Measurements from ENCODE around the gene CPAMD8.
"Not testable (repeated sequence)": the region's sequence is repeated elsewhere in the genome, so short reads cannot be mapped to it uniquely, and the experiment has no call there.

The CPAMD8 gene

GRCh38 chr19:16946951-16947940, 79.4 kb downstream of the CPAMD8 start:
- no peak for DNase-seq (ENCODE audit: low read depth in 2 of 2)

DNA sequence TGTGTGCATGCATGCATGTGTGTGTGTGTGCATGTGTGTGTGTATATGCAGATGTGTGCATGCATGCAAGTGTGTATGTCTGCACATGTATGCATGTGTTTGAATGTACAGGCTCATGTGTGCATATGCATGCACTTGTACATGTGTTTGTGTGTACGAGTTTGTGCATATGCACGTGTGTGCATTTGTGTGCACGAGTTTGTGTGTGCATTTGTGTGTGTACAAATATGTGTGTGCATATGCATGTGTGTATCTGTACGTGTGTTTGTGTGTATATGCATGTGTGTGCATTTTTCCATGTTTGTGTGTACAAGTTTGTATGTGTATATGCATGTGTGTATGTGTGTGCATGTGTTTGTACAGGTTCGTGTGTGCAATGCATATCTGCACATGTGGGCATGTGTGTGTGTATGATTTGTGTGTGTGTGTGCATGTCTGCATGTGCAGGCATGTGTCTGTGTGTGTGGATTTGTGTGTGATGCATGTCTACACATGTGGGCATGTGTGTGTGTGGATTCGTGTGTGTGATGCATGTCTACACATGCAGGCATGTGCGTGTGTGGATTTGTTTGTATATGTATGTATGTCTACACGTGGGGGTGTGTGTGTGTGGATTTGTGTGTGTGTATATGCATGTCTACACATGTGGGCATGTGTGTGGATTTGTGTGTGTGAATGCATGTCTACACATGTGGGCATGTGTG, 80.7 kb downstream of the CPAMD8 start:
- DNase-seq (ENCODE audit: low read depth in 2 of 2), result no peak

- DNase-seq (ENCODE audit: low read depth in 2 of 2), result no peak
Observed at GRCh38 chr19:16945364-16945714, 81.3 kb downstream of the CPAMD8 start.

GRCh38 chr19:16944626-16945363, 81.8 kb downstream of the CPAMD8 start:
- DNase-seq (ENCODE audit: low read depth in 2 of 2), result no peak

- DNase-seq (ENCODE audit: low read depth in 2 of 2), result no peak
Observed at GRCh38 chr19:16943942-16944625, 82.5 kb downstream of the CPAMD8 start.

DNA sequence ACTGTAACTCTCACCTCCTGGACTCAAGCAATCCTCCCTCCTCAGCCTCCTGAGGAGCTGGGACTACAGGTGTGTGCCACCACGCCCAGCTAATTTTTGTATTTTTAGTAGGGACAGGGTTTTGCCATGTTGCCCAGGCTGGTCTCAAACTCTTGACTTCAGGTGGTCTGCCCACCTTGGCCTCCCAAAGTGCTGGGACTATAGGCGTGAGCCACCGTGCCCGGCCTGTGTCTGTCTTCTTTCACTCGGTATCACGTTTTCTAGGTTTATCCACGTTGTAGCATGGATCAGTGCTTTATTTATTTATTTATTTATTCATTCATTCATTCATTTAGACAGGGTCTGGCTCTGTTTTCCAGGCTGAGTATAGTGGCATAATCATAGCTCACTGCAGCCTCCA, 83.5 kb downstream of the CPAMD8 start:
- not testable (repeated sequence) for DNase-seq (ENCODE audit: low read depth in 2 of 2)

GRCh38 chr19:16942583-16942982, 84.0 kb downstream of the CPAMD8 start:
- DNase-seq (ENCODE audit: low read depth in 2 of 2), result no peak

GRCh38 chr19:16940626-16941025, 86.0 kb downstream of the CPAMD8 start:
- no peak for DNase-seq (ENCODE audit: low read depth in 2 of 2)

- not testable (repeated sequence) for DNase-seq (ENCODE audit: low read depth in 2 of 2)
Observed at GRCh38 chr19:16940063-16940462, 86.5 kb downstream of the CPAMD8 start.

DNA sequence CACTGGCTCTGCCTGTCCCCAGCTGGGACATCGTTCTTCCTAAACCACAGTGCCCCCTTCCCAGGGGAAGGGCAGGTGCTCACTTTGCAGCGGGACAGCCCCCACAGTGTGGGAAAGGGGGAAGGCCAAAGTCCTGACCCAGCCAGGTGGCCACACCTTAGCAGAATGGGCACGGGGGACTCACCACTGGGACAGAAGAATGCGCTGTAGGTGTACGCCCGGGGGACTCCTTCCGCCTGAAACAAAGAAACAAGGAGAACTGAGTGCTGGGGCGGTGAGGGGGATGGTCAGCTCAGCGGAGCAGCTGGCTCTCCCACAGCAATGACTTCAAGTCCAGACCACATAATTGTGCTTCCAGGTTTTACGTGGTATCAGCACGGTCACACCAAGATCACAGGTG, 88.4 kb downstream of the CPAMD8 start:
- DNase-seq (ENCODE audit: low read depth in 2 of 2), result no peak

DNA sequence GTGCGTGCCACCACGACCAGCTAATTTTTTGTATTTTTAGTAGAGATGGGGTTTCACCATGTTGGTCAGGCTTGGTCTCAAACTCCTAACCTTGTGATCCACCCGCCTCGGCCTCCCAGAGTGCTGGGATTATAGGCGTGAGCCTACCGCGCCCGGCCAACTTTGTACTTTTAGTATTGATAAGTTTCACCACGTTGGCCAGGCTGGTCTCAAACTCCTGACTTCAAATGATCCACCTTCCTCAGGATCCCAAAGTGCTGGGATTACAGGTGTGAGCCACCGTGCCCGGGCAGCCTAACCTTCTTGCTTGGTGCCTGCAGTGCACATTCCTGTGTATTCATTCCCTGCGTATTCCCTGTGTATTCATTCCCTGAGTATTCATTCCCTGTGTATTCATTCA, 88.8 kb downstream of the CPAMD8 start:
- DNase-seq (ENCODE audit: low read depth in 2 of 2), result not testable (repeated sequence)

DNA sequence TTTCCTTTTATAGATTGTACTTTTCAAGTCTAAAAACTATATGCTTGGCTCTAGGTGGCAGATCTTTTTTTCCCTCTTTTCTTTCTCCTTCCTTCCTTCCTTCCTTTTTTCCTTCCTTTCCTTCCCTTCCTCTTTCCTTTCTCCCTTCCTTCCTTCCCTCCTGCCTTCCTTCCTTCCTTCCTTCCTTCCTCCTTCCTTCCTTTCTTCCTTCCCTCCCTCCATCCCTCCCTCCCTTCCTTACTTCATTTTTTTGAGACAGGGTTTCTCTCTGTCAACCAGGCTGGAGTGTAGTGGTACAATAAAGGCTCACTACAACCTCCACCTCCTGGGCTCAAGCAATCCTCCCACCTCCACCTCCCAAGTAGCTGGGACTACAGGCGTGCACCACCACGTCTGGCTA, 89.7 kb downstream of the CPAMD8 start:
- DNase-seq (ENCODE audit: low read depth in 2 of 2), result no peak

DNA sequence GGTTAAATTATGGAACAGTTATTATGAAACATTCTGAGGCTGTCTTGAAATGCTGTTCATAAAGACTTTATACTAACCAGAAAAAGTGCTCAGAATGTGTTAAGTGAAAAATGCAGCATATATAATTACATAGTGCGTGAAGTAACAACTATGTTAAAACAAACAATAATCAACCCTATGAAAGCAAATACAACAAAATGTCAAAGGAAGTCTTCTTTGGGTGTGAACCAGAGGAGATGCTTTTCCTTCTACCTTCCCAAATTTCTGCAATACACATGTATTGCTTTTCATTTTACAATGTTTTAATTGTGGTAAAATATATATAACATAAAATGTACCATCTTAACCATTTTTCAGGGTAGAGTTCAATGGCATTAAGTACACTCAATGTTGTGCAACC, 92.1 kb downstream of the CPAMD8 start:
- no peak for DNase-seq (ENCODE audit: low read depth in 2 of 2)

DNA sequence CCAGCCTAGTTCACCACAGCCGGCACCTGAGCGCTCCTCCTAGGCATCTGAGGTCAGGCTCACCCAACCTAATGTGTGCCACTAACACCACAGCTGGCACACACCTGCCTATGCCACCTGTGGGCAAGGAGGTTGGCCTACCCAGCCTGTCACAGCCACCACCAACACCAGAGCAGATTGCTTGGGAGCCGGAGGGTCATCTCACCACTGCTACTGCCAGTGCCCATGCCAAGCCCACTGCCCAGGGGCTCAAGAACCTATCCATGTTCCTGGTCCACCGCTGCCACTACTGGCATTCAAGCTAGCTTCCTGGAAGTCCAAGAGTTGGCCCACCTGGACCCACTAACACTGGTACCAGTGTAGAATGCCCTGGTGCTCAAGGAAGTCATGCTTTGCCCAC, 95.3 kb downstream of the CPAMD8 start:
- no peak for DNase-seq (ENCODE audit: low read depth in 2 of 2)

GRCh38 chr19:16930753-16931152, 95.9 kb downstream of the CPAMD8 start:
- no peak for DNase-seq (ENCODE audit: low read depth in 2 of 2)

- no peak for DNase-seq (ENCODE audit: low read depth in 2 of 2)
Observed at GRCh38 chr19:16928916-16929315, 97.7 kb downstream of the CPAMD8 start.

- DNase-seq (ENCODE audit: low read depth in 2 of 2), result no peak
Observed at GRCh38 chr19:16928351-16928750, 98.3 kb downstream of the CPAMD8 start.

GRCh38 chr19:16927883-16928282, 98.7 kb downstream of the CPAMD8 start:
- no peak for DNase-seq (ENCODE audit: low read depth in 2 of 2)

GRCh38 chr19:16922949-16923348, 103.7 kb downstream of the CPAMD8 start:
- DNase-seq (ENCODE audit: low read depth in 2 of 2), result no peak

GRCh38 chr19:16922592-16922934, 104.0 kb downstream of the CPAMD8 start:
- DNase-seq (ENCODE audit: low read depth in 2 of 2), result no peak

GRCh38 chr19:16921766-16922591, 104.6 kb downstream of the CPAMD8 start:
- DNase-seq (ENCODE audit: low read depth in 2 of 2), result no peak

All from stimulated activated CD4-positive, alpha-beta T cell treated with anti-CD3 and anti-CD28 coated beads, Interleukin-1b, Interleukin-23, amount 100 ng/mL, for 4 hours (primary cell).